ENCODE data around the gene MYRF. TPM values are rescaled to one million over a fixed set of nuclear protein-coding genes. Genes with fewer than 3 reads are reported as not detected.

Gene MYRF
- total and polyA plus RNA-seq, 2 of the 13 experiments (the other 11 are each of a cell fraction or from before 2014, with no cell fraction given) = 10.2 to 25.9 TPM

- in situ Hi-C loops (cut with HindIII; ENCODE audit: extremely low pct_ligation_motif_present, low pct_unique_long_range_greater_than_20kb) (loop anchor here (5.0 kb wide), 1 partner anchor 36 kb away; no protein-coding TSS in a partner anchor), intact Hi-C loops (cut with micrococcal nuclease; ENCODE audit: unreplicated experiment) (no loop called here)
- WGBS (ENCODE audit: low lambda C conversion rate) = 99% methylated on average over 7 of the region's 11 CpGs
- Histone ChIP-seq H4K20me1 (ENCODE audit: insufficient read depth, low read length) (no peaks in the 10 kb centered on the region), H3K79me2 (ENCODE audit: insufficient read depth, low read length) (no peaks in the 10 kb centered on the region), H3K27ac (ENCODE audit: extremely low read length, insufficient read depth, low read length) (no peak overlapping the region), H3K27me3 (ENCODE audit: control insufficient read depth in 1 of 2, insufficient read depth in 2 of 2, low read length in 2 of 2) (no peaks in the 10 kb centered on the region), H3K9ac (ENCODE audit: insufficient read depth, low read depth, low read length) (no peak overlapping the region), H2AFZ (ENCODE audit: low read length) (no peak overlapping the region), H3K4me3 (replicated peaks in 1 of 3; ENCODE audit: insufficient read depth in 1 of 3, low read depth in 2 of 3, low read length in 3 of 3) (no peak overlapping the region), H3K4me2 (ENCODE audit: low read depth, low read length) (no peak overlapping the region), H3K36me3 (replicated peaks in 1 of 2; ENCODE audit: control insufficient read depth in 1 of 2, insufficient read depth in 2 of 2, low read length in 2 of 2) (peaks cover 33 to 85% of the 10 kb centered on the region in 2 experiments; a peak in 4 of 5 replicates), H3K4me1 (ENCODE audit: insufficient read depth, low read length) (no peaks in the 10 kb centered on the region; the same call in 1 of the 2 replicates), H3K9me3 (ENCODE audit: low read length) (no peaks in the 10 kb centered on the region)
- BruUV-seq (replicated peaks) = no TSS peak
- no peak for ATAC-seq
- ChIA-PET POLR2A (interaction anchor here (1.2 kb wide), 1 partner anchor 10 kb away, joined by 3 read pairs; the partner anchor contains the start of genes FEN1 and TMEM258), CTCF (ENCODE audit: low intra/inter-chr PET ratio, low total read pairs) (no interaction called here)
- no peak for DNase-seq (ENCODE audit: low spot score)
- no peak for FAIRE-seq
- TF ChIP-seq AGO2 (optimal IDR thresholded peaks at IDR 0.05; ENCODE audit: low read depth, low read length) (peak; percentile 65), ZNF383 (CRISPR knock-in tag; IDR thresholded peaks at IDR 0.05; ENCODE audit: borderline replicate concordance) (no peak), SPEN (CRISPR knock-in tag; IDR thresholded peaks at IDR 0.05; ENCODE audit: low read depth) (no peak), SAFB2 (CRISPR knock-in tag; IDR thresholded peaks at IDR 0.05; ENCODE audit: borderline replicate concordance, low read depth) (no peak)
Measured at GRCh38 chr11:61782841-61783240, 30.4 kb downstream of the MYRF start.

GRCh38 chr11:61783717-61784505 lies 31.5 kb downstream of the MYRF start:
- ATAC-seq (no peak), FAIRE-seq (no peak), DNase-seq (ENCODE audit: low spot score) (no peak)
- in situ Hi-C loops (cut with HindIII; ENCODE audit: extremely low pct_ligation_motif_present, low pct_unique_long_range_greater_than_20kb) (loop anchor here (5.0 kb wide), 1 partner anchor 37 kb away; no protein-coding TSS in a partner anchor), intact Hi-C loops (cut with micrococcal nuclease; ENCODE audit: unreplicated experiment) (no loop called here)
- no peaks in the 10 kb centered on the region for H4K20me1 ChIP-seq (ENCODE audit: insufficient read depth, low read length)
- H3K9me3 ChIP-seq (ENCODE audit: low read length) = no peaks in the 10 kb centered on the region
- H3K79me2 ChIP-seq (ENCODE audit: insufficient read depth, low read length) = no peaks in the 10 kb centered on the region
- no TSS peak for BruUV-seq (replicated peaks)
- H2AFZ ChIP-seq (ENCODE audit: low read length) = no peak overlapping the region
- no peak overlapping the region for H3K27ac ChIP-seq (ENCODE audit: extremely low read length, insufficient read depth, low read length)
- H3K4me1 ChIP-seq (ENCODE audit: insufficient read depth, low read length) = peaks cover 5% of the 10 kb centered on the region; the same call in 1 of the 2 replicates
- H3K27me3 ChIP-seq (ENCODE audit: control insufficient read depth in 1 of 2, insufficient read depth in 2 of 2, low read length in 2 of 2) = no peaks in the 10 kb centered on the region
- H3K9ac ChIP-seq (ENCODE audit: insufficient read depth, low read depth, low read length) = no peak overlapping the region
- CTCF ChIA-PET (ENCODE audit: low intra/inter-chr PET ratio, low total read pairs) = no interaction called here
- POLR2A ChIA-PET = interaction anchor here (1.2 to 1.8 kb wide), 4 partner anchors 14 to 324 kb away, joined by 3 to 5 read pairs (median 4); no protein-coding TSS in a partner anchor
- H3K36me3 ChIP-seq (replicated peaks in 1 of 2; ENCODE audit: control insufficient read depth in 1 of 2, insufficient read depth in 2 of 2, low read length in 2 of 2) = peaks cover 26 to 82% of the 10 kb centered on the region in 2 experiments; a peak in 4 of 5 replicates
- no peak overlapping the region for H3K4me2 ChIP-seq (ENCODE audit: low read depth, low read length)
- 93% methylated on average over 9 of the region's 13 CpGs for WGBS (ENCODE audit: low lambda C conversion rate)
- H3K4me3 ChIP-seq (replicated peaks in 1 of 3; ENCODE audit: insufficient read depth in 1 of 3, low read depth in 2 of 3, low read length in 3 of 3) = no peak overlapping the region
- TF ChIP-seq SNRNP70 (IDR thresholded peaks at IDR 0.05; ENCODE audit: low read depth, low read length) (no peak), POLR2A (IDR thresholded peaks at IDR 0.05; ENCODE audit: insufficient read depth in 1 of 2, low read depth in 2 of 2, low read length in 2 of 2) (no peak), ZNF646 (CRISPR knock-in tag; IDR thresholded peaks at IDR 0.05) (no peak), MTF2 (CRISPR knock-in tag; IDR thresholded peaks at IDR 0.05; ENCODE audit: borderline replicate concordance) (no peak)

All from HepG2 (cell line).